Endodermal cell (in vitro differentiated cells): ENCODE measurements around the gene SERPINA12. TPM values are rescaled to one million over a fixed set of nuclear protein-coding genes. Genes with fewer than 3 reads are reported as not detected.
A peak's percentile ranks its signal among the peaks of the same experiment; 100 is the strongest.

Experiments
- DNase-seq: peaks from one replicate; pipeline ENCODE4 v3.0.0-alpha.2; 2017
- H3K27ac ChIP-seq: 2 replicates; pipeline ENCODE4 v1.5.1; 2013; ENCODE audit warnings: mild to moderate bottlenecking, low read depth, low read length, moderate library complexity
- H3K27me3 ChIP-seq: 2 replicates; pipeline ENCODE4 v1.6.1; 2013; ENCODE audit warnings: mild to moderate bottlenecking, low read length, moderate library complexity; ENCODE audit not compliant: insufficient read depth, control insufficient read depth, poor library complexity, severe bottlenecking
- H3K36me3 ChIP-seq: 2 replicates; pipeline ENCODE4 v1.7.0; 2013; ENCODE audit warnings: mild to moderate bottlenecking, low read length, moderate library complexity; ENCODE audit not compliant: control insufficient read depth, insufficient read depth
- H3K4me1 ChIP-seq: one replicate; pipeline ENCODE4 v1.7.0; 2013; ENCODE audit warnings: low read length; ENCODE audit not compliant: control insufficient read depth, insufficient read depth
- H3K4me3 ChIP-seq: 2 replicates; pipeline ENCODE4 v1.5.1; 2013; ENCODE audit warnings: mild to moderate bottlenecking, low read length, moderate library complexity
- H3K9ac ChIP-seq: 2 replicates; pipeline ENCODE4 v1.6.1; 2013; ENCODE audit warnings: mild to moderate bottlenecking, low read length, moderate library complexity; ENCODE audit not compliant: poor library complexity, severe bottlenecking; ENCODE audit errors: extremely low read depth
- H3K9me3 ChIP-seq: 2 replicates; pipeline ENCODE4 v1.6.1; 2013; ENCODE audit warnings: mild to moderate bottlenecking, low read length, moderate library complexity; ENCODE audit not compliant: control insufficient read depth
- H3K27ac Mint-ChIP-seq: 2 replicates; pipeline ENCODE4 v1.8.0; 2020; ENCODE audit warnings: mixed read lengths
- H3K27me3 Mint-ChIP-seq: 2 replicates; pipeline ENCODE4 v1.8.0; 2021; ENCODE audit warnings: mild to moderate bottlenecking, mixed read lengths; ENCODE audit not compliant: insufficient read depth
- H3K36me3 Mint-ChIP-seq: 2 replicates; pipeline ENCODE4 v1.8.0; 2020; ENCODE audit warnings: low read depth, mixed read lengths
- H3K4me1 Mint-ChIP-seq: 2 replicates; pipeline ENCODE4 v1.8.0; 2020; ENCODE audit warnings: mixed read lengths
- H3K4me3 Mint-ChIP-seq: 2 replicates; pipeline ENCODE4 v1.8.0; 2020; ENCODE audit warnings: mild to moderate bottlenecking, moderate library complexity, mixed read lengths
- H3K9me3 Mint-ChIP-seq: 2 replicates; pipeline ENCODE4 v1.8.0; 2020; ENCODE audit warnings: mild to moderate bottlenecking, mixed read lengths
- WGBS, 2 experiments: methylation state at CpG; one replicate each; pipeline versions ENCODE4 v1.1.5 to v1.1.7; 2013; ENCODE audit warnings: missing lambda C conversion rate in 2 of 2, mixed read lengths in 1 of 2; ENCODE audit not compliant: insufficient coverage in 1 of 2, insufficient read length in 1 of 2; 5-methylcytosine and 5-hydroxymethylcytosine counted together
- total RNA-seq, 2 donors: library from RNA; stranded (reverse); fragmentation: NEBNext Ultra II Directional in 1 of 2; extraction: Animal tissue kit (Norgen Biotek cat#: 25700) in 1 of 2; gene quantifications; 2 replicates in 1 of 2; 3 replicates in 1 of 2; pipeline ENCODE4 v1.2.1, GENCODE V29; 2021
- TF ChIP-seq, protein P1 (sequence below): fragments of 200-600 bp; sonication (generic); conservative IDR thresholded peaks from 2 replicates; pipeline ENCODE4 v1.5.0; 2021; ENCODE audit warnings: antibody characterized with exemption, mild to moderate bottlenecking

Gene SERPINA12
- total RNA-seq, 2 donors from 2014 or later: not detected

DNA sequence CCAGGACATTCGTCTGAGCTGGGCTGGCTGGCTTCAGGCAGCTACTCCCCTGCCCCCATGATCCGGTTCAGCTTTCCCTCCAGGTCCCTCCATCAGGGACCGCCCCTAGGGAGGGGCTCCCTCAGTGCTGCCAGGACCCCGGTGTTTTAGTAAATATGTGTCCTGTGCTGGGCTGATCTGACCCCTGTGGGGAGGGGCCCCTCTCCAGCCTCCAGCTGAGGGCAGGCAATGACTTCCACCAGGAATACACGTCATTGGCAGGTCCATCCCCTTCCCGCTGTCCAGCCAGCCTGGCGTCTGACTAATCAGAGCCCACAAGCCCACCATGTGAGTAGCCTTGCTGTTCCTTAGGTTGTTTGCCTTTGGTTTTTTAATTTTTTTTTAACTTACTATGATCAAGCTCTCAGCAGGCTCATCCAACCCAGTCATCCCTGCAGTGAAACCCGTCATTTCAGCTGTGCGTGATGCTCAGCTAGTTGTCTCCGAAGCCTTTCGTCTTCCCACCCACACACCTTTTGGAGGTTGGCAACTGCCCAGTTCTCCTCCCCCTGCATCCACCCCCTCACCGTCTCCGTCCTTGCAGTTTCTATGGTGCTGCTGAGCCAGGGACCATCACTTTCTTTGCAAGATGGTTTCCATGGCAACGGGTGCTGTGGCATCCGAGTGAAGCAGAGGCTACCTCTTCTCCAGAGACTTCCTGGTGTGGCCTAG is 36.0 kb upstream of the SERPINA12 start:
- Histone ChIP-seq H3K9me3 (no peaks in the 10 kb centered on the region), H3K27ac (no peak overlapping the region), H3K4me1 (peaks cover 3% of the 10 kb centered on the region), H3K4me3 (no peak overlapping the region), H3K36me3 (no peaks in the 10 kb centered on the region), H3K27me3 (no peaks in the 10 kb centered on the region), H3K9ac (no peak overlapping the region)
- peaks cover 5% of the 10 kb centered on the region for H3K4me1 Mint-ChIP-seq
- DNase-seq: peak; percentile 51
- H3K4me3 Mint-ChIP-seq: no peak overlapping the region
- H3K27me3 Mint-ChIP-seq: peaks cover 8% of the 10 kb centered on the region
- TF ChIP-seq, protein P1, sequence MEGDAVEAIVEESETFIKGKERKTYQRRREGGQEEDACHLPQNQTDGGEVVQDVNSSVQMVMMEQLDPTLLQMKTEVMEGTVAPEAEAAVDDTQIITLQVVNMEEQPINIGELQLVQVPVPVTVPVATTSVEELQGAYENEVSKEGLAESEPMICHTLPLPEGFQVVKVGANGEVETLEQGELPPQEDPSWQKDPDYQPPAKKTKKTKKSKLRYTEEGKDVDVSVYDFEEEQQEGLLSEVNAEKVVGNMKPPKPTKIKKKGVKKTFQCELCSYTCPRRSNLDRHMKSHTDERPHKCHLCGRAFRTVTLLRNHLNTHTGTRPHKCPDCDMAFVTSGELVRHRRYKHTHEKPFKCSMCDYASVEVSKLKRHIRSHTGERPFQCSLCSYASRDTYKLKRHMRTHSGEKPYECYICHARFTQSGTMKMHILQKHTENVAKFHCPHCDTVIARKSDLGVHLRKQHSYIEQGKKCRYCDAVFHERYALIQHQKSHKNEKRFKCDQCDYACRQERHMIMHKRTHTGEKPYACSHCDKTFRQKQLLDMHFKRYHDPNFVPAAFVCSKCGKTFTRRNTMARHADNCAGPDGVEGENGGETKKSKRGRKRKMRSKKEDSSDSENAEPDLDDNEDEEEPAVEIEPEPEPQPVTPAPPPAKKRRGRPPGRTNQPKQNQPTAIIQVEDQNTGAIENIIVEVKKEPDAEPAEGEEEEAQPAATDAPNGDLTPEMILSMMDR: no peak
- H3K36me3 Mint-ChIP-seq: no peaks in the 10 kb centered on the region
- peak overlapping the region; percentile 1 for H3K27ac Mint-ChIP-seq
- H3K9me3 Mint-ChIP-seq: no peaks in the 10 kb centered on the region
- 79 to 83% methylated on average over 9 to 15 of the region's 15 CpGs for WGBS, 2 experiments

DNA sequence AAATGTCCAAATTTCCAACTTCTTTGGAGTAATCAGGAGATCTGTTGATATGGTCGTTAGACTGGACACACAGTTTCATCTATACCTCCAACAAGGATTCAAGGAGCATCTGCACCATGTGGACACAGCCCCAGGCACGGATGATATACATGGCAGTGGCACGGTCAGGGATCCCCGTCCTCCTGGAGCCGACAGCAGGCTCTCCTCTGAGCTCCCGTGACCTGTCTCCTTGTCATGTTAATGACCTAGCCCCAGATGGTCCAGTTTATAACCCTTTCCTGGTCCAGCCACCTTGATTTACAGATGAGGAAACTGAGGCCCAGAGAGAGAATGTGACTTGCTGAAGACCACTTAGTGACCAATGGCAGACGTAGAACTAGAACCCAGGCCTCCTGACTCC is 35.5 kb upstream of the SERPINA12 start:
- DNase-seq: no peak
- Mint-ChIP-seq H3K36me3 (no peaks in the 10 kb centered on the region), H3K27ac (no peak overlapping the region), H3K4me3 (no peak overlapping the region), H3K4me1 (peaks cover 8% of the 10 kb centered on the region), H3K9me3 (no peaks in the 10 kb centered on the region), H3K27me3 (peaks cover 8% of the 10 kb centered on the region)
- WGBS, 2 experiments: 68 to 86% methylated on average over 5 to 7 of the region's 7 CpGs
- Histone ChIP-seq H3K27me3 (no peaks in the 10 kb centered on the region), H3K4me3 (no peak overlapping the region), H3K4me1 (peaks cover 3% of the 10 kb centered on the region), H3K9me3 (no peaks in the 10 kb centered on the region), H3K27ac (no peak overlapping the region), H3K36me3 (no peaks in the 10 kb centered on the region), H3K9ac (no peak overlapping the region)
- TF ChIP-seq, protein P1: no peak

DNA sequence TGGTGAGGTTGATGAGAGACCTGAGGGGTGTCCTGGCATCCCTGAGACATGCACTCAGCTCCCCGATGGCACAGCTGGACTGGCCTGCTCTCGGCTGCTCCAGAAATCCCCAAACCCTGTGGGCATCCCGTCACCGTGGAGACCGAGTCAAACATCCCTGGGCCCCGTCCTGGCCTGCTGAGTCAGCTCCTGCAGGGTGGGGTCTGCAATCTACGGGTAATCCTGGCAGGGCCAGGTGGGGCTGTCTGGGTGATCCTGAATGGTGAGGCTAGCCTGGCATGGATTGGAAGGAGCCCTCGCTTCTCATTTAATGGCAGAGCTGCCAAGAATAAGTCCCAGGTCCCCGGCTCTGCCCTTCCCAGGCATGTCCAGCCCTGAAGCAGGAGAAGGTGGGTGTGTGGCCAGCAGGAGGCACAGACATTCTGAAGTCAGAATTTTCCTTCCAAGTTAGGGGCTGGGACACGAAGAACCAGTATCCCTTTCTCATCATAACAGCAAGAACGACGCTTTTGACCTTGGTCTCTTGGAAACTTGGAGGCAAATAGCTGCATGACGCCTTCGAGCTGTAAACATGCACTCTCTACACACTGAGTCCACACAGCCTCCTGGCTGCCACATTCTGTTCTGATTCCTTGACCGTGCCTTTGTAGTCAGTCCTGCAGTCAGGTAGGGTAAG is 34.3 kb upstream of the SERPINA12 start:
- peaks cover 8% of the 10 kb centered on the region for H3K4me1 Mint-ChIP-seq
- Histone ChIP-seq H3K9ac (no peak overlapping the region), H3K9me3 (no peaks in the 10 kb centered on the region), H3K27ac (no peak overlapping the region), H3K4me1 (peaks cover 3% of the 10 kb centered on the region), H3K36me3 (no peaks in the 10 kb centered on the region), H3K27me3 (no peaks in the 10 kb centered on the region), H3K4me3 (no peak overlapping the region)
- H3K4me3 Mint-ChIP-seq: no peak overlapping the region
- TF ChIP-seq, protein P1: peak; percentile 40
- no peaks in the 10 kb centered on the region for H3K36me3 Mint-ChIP-seq
- WGBS, 2 experiments: 87 to 89% methylated on average over 13 to 15 of the region's 15 CpGs
- peak; percentile 48 for DNase-seq
- no peaks in the 10 kb centered on the region for H3K9me3 Mint-ChIP-seq
- H3K27ac Mint-ChIP-seq: no peak overlapping the region
- H3K27me3 Mint-ChIP-seq: peaks cover 7% of the 10 kb centered on the region
